HEK293 (cell line): ENCODE results near the gene ZFP42.

Experiments used
- CTCF ChIA-PET: fragments of 350-600 bp; formaldehyde crosslinking; extraction: SDS; loops from one replicate; lab custom pipeline; 2021; ENCODE audit warnings: antibody characterized with exemption; lab: Yijun Ruan, JAX
- POLR2A ChIA-PET: fragments of 300-600 bp; formaldehyde crosslinking; extraction: SDS; loops from one replicate; lab custom pipeline; 2020; ENCODE audit warnings: antibody characterized with exemption, inconsistent platforms; lab: Yijun Ruan, JAX
- H3K27ac ChIP-seq: fragments of 200-500 bp; sonication (Bioruptor generic); 2 replicates; pipeline ENCODE4 v1.5.1; 2014; ENCODE audit warnings: low read depth, low read length, control low read depth, inconsistent platforms; ENCODE audit errors: extremely low read depth
- H3K36me3 ChIP-seq, 2 experiments: fragments of 200-500 bp in 1 of 2; sonication (Bioruptor generic) in 1 of 2; 1 replicate in 1 of 2; 2 replicates in 1 of 2; pipeline ENCODE4 v1.5.1; 2014 to 2017; ENCODE audit warnings: inconsistent platforms in 2 of 2, low read length in 2 of 2; ENCODE audit not compliant: control insufficient read depth in 2 of 2, insufficient read depth in 1 of 2
- H3K4me1 ChIP-seq: fragments of 200-500 bp; sonication (Bioruptor generic); 2 replicates; pipeline ENCODE4 v1.5.1; 2014; ENCODE audit warnings: mild to moderate bottlenecking, low read length, inconsistent platforms; ENCODE audit not compliant: control insufficient read depth, insufficient read depth
- H3K4me3 ChIP-seq: 2 replicates; pipeline ENCODE4 v1.5.1; 2011; ENCODE audit warnings: low read depth, mild to moderate bottlenecking, control low read depth, low read length, moderate library complexity
- H3K9me3 ChIP-seq: fragments of 200-500 bp; sonication (Bioruptor generic); 2 replicates; pipeline ENCODE4 v1.5.1; 2014; ENCODE audit warnings: low read depth, low read length, inconsistent platforms; ENCODE audit not compliant: control insufficient read depth, insufficient read depth
- HOXA7 ChIP-seq: sonication (generic); formaldehyde crosslinking; IDR thresholded peaks from 2 replicates; pipeline ENCODE4 v1.8.1; 2022; ENCODE audit warnings: missing genetic modification reagents, borderline replicate concordance
- KLF8 ChIP-seq: fragments of 450-650 bp; formaldehyde crosslinking; IDR thresholded peaks from 2 replicates; pipeline ENCODE4 v1.5.1; 2016; ENCODE audit warnings: missing biosample characterization, missing genetic modification characterization
- REPIN1 ChIP-seq: fragments of 450-650 bp; formaldehyde crosslinking; IDR thresholded peaks from 2 replicates; pipeline ENCODE4 v1.5.1; 2017; ENCODE audit warnings: missing biosample characterization, missing genetic modification characterization, low read depth
- TCF7L2 ChIP-seq: IDR thresholded peaks from 2 replicates; pipeline ENCODE4 v1.6.1; 2011; ENCODE audit warnings: low read depth, mild to moderate bottlenecking, inconsistent platforms, low read length, moderate library complexity, borderline replicate concordance
- ZBTB7A ChIP-seq: fragments of 450-650 bp; formaldehyde crosslinking; IDR thresholded peaks from 2 replicates; pipeline ENCODE4 v1.5.1; 2016; ENCODE audit warnings: low read depth, missing biosample characterization, missing genetic modification characterization
- ZNF10 ChIP-seq: fragments of 450-650 bp; formaldehyde crosslinking; IDR thresholded peaks from 2 replicates; pipeline ENCODE4 v1.5.1; 2017; ENCODE audit warnings: missing biosample characterization, missing genetic modification characterization
- ZNF121 ChIP-seq: fragments of 450-650 bp; formaldehyde crosslinking; IDR thresholded peaks from 2 replicates; pipeline ENCODE4 v1.5.1; 2016; ENCODE audit warnings: missing biosample characterization, missing genetic modification characterization
- ZNF23 ChIP-seq: fragments of 450-650 bp; formaldehyde crosslinking; IDR thresholded peaks from 2 replicates; pipeline ENCODE4 v1.5.1; 2016; ENCODE audit warnings: missing biosample characterization, missing genetic modification characterization, borderline replicate concordance
- ZNF341 ChIP-seq: fragments of 450-650 bp; formaldehyde crosslinking; IDR thresholded peaks from 2 replicates; pipeline ENCODE4; 2016; ENCODE audit warnings: low read depth, missing biosample characterization, missing genetic modification characterization
- ZNF416 ChIP-seq: fragments of 450-650 bp; formaldehyde crosslinking; IDR thresholded peaks from 2 replicates; pipeline ENCODE4 v1.5.1; 2016; ENCODE audit warnings: missing biosample characterization, missing genetic modification characterization
- ZNF776 ChIP-seq: fragments of 450-650 bp; formaldehyde crosslinking; IDR thresholded peaks from 2 replicates; pipeline ENCODE4 v1.5.0; 2017; ENCODE audit warnings: missing biosample characterization, missing genetic modification characterization, borderline replicate concordance
- ZNF785 ChIP-seq: fragments of 450-650 bp; formaldehyde crosslinking; IDR thresholded peaks from 2 replicates; pipeline ENCODE4 v1.5.1; 2016; ENCODE audit warnings: missing biosample characterization, missing genetic modification characterization
- TF ChIP-seq, protein P1 (sequence below): fragments of 450-650 bp; formaldehyde crosslinking; IDR thresholded peaks from 2 replicates; pipeline ENCODE4 v1.5.1; 2017; ENCODE audit warnings: missing biosample characterization, missing genetic modification characterization
- TF ChIP-seq, protein P2 (sequence below): sonication (generic); formaldehyde crosslinking; IDR thresholded peaks from 2 replicates; pipeline ENCODE4 v1.8.1; 2022; ENCODE audit warnings: mild to moderate bottlenecking, moderate library complexity, missing genetic modification reagents
- TF ChIP-seq, protein P3 (sequence below): fragments of 450-650 bp; formaldehyde crosslinking; IDR thresholded peaks from 2 replicates; pipeline ENCODE4 v1.5.1; 2016; ENCODE audit warnings: missing biosample characterization, missing genetic modification characterization
- TF ChIP-seq, protein P4 (sequence below): fragments of 450-650 bp; formaldehyde crosslinking; IDR thresholded peaks from 2 replicates; pipeline ENCODE4 v1.5.1; 2016; ENCODE audit warnings: missing biosample characterization, missing genetic modification characterization
- TF ChIP-seq, protein P5 (sequence below): fragments of 450-650 bp; formaldehyde crosslinking; IDR thresholded peaks from 2 replicates; pipeline ENCODE4 v1.5.1; 2016; ENCODE audit warnings: missing biosample characterization, missing genetic modification characterization

The ZFP42 gene

GRCh38 chr4:188021548-188022249 is 26.1 kb downstream of the ZFP42 start:
- Histone ChIP-seq H3K4me1 (no peaks in the 10 kb centered on the region), H3K4me3 (no peak overlapping the region), H3K9me3 (no peaks in the 10 kb centered on the region), H3K36me3 (no peaks in the 10 kb centered on the region), H3K27ac (no peak overlapping the region)
- POLR2A ChIA-PET, result no interaction called here
- TF ChIP-seq ZNF10 (tag by site-specific recombination) (no peak), ZNF785 (tag by site-specific recombination) (no peak), ZNF416 (tag by site-specific recombination) (no peak)
- TF ChIP-seq, protein P1, sequence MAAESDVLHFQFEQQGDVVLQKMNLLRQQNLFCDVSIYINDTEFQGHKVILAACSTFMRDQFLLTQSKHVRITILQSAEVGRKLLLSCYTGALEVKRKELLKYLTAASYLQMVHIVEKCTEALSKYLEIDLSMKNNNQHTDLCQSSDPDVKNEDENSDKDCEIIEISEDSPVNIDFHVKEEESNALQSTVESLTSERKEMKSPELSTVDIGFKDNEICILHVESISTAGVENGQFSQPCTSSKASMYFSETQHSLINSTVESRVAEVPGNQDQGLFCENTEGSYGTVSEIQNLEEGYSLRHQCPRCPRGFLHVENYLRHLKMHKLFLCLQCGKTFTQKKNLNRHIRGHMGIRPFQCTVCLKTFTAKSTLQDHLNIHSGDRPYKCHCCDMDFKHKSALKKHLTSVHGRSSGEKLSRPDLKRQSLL (tag by site-specific recombination), result no peak
- CTCF ChIA-PET, result no interaction called here

- POLR2A ChIA-PET, result no interaction called here
- H3K4me1 ChIP-seq, result no peaks in the 10 kb centered on the region
- CTCF ChIA-PET, result interaction anchor here (0.6 to 0.8 kb wide), 2 partner anchors 214 to 479 kb away, joined by 3 to 4 read pairs; no protein-coding TSS in a partner anchor
- no peak overlapping the region for H3K27ac ChIP-seq
- H3K4me3 ChIP-seq, result no peak overlapping the region
- no peaks in the 10 kb centered on the region for H3K36me3 ChIP-seq
- TF ChIP-seq, protein P2, sequence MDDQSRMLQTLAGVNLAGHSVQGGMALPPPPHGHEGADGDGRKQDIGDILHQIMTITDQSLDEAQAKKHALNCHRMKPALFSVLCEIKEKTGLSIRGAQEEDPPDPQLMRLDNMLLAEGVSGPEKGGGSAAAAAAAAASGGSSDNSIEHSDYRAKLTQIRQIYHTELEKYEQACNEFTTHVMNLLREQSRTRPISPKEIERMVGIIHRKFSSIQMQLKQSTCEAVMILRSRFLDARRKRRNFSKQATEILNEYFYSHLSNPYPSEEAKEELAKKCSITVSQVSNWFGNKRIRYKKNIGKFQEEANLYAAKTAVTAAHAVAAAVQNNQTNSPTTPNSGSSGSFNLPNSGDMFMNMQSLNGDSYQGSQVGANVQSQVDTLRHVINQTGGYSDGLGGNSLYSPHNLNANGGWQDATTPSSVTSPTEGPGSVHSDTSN (CRISPR knock-in tag), result no peak
- no peaks in the 10 kb centered on the region for H3K9me3 ChIP-seq
Observed at GRCh38 chr4:188023682-188024081, 28.1 kb downstream of the ZFP42 start.

- Histone ChIP-seq H3K27ac (no peak overlapping the region), H3K4me3 (no peak overlapping the region), H3K4me1 (no peaks in the 10 kb centered on the region), H3K9me3 (no peaks in the 10 kb centered on the region), H3K36me3 (no peaks in the 10 kb centered on the region)
- ChIA-PET CTCF (no interaction called here), POLR2A (no interaction called here)
- TF ChIP-seq REPIN1 (tag by site-specific recombination), result no peak
- TF ChIP-seq, protein P3, sequence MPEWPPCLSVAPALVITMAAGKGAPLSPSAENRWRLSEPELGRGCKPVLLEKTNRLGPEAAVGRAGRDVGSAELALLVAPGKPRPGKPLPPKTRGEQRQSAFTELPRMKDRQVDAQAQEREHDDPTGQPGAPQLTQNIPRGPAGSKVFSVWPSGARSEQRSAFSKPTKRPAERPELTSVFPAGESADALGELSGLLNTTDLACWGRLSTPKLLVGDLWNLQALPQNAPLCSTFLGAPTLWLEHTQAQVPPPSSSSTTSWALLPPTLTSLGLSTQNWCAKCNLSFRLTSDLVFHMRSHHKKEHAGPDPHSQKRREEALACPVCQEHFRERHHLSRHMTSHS, result no peak
- TF ChIP-seq, protein P4, sequence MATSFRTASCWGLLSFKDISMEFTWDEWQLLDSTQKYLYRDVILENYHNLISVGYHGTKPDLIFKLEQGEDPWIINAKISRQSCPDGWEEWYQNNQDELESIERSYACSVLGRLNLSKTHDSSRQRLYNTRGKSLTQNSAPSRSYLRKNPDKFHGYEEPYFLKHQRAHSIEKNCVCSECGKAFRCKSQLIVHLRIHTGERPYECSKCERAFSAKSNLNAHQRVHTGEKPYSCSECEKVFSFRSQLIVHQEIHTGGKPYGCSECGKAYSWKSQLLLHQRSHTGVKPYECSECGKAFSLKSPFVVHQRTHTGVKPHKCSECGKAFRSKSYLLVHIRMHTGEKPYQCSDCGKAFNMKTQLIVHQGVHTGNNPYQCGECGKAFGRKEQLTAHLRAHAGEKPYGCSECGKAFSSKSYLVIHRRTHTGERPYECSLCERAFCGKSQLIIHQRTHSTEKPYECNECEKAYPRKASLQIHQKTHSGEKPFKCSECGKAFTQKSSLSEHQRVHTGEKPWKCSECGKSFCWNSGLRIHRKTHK, result no peak
- TF ChIP-seq, protein P5, sequence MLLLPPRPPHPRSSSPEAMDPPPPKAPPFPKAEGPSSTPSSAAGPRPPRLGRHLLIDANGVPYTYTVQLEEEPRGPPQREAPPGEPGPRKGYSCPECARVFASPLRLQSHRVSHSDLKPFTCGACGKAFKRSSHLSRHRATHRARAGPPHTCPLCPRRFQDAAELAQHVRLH, result no peak
- no peak for TF ChIP-seq TCF7L2
- TF ChIP-seq ZNF776, result no peak
- TF ChIP-seq HOXA7 (CRISPR knock-in tag), result no peak
- no peak for TF ChIP-seq ZBTB7A (tag by site-specific recombination)
- no peak for TF ChIP-seq KLF8 (tag by site-specific recombination)
- TF ChIP-seq ZNF341 (tag by site-specific recombination), result no peak
- TF ChIP-seq ZNF121 (tag by site-specific recombination), result no peak
- no peak for TF ChIP-seq ZNF23 (tag by site-specific recombination)
Observed at GRCh38 chr4:188025476-188025875, 29.9 kb downstream of the ZFP42 start.
